Measurements from ENCODE around the gene SMYD2.
A peak's percentile ranks its signal among the peaks of the same experiment; 100 is the strongest.

Gene SMYD2

GRCh38 chr1:214332946-214333798 is 52.2 kb downstream of the SMYD2 start:
- TF ChIP-seq CTCF (conservative IDR thresholded peaks at IDR 0.05; ENCODE audit: control insufficient read depth, insufficient read depth, low read depth, low read length), result peak; percentile 96
- H3K4me3 ChIP-seq (ENCODE audit: control insufficient read depth, low read depth, low read length), result no peak overlapping the region
- peak; percentile 60 for DNase-seq (ENCODE audit: low read depth)

GRCh38 chr1:214335567-214335966 is 54.6 kb downstream of the SMYD2 start:
- DNase-seq (ENCODE audit: low read depth), result no peak
- H3K4me3 ChIP-seq (ENCODE audit: control insufficient read depth, low read depth, low read length), result no peak overlapping the region
- TF ChIP-seq CTCF (conservative IDR thresholded peaks at IDR 0.05; ENCODE audit: control insufficient read depth, insufficient read depth, low read depth, low read length), result no peak

- no peak for TF ChIP-seq CTCF (conservative IDR thresholded peaks at IDR 0.05; ENCODE audit: control insufficient read depth, insufficient read depth, low read depth, low read length)
Measured at GRCh38 chr1:214337015-214337414, 56.1 kb downstream of the SMYD2 start.

GRCh38 chr1:214337511-214337910 is 56.6 kb downstream of the SMYD2 start:
- peak; percentile 56 for DNase-seq (ENCODE audit: low read depth)
- no peak overlapping the region for H3K4me3 ChIP-seq (ENCODE audit: control insufficient read depth, low read depth, low read length)

More at GRCh38 chr1:214337015-214337414, 56.1 kb downstream of the SMYD2 start:
- H3K4me3 ChIP-seq (ENCODE audit: control insufficient read depth, low read depth, low read length), result no peak overlapping the region
- no peak for DNase-seq (ENCODE audit: low read depth)

GRCh38 chr1:214338212-214338611 is 57.3 kb downstream of the SMYD2 start:
- TF ChIP-seq CTCF (conservative IDR thresholded peaks at IDR 0.05; ENCODE audit: control insufficient read depth, insufficient read depth, low read depth, low read length), result no peak
- no peak overlapping the region for H3K4me3 ChIP-seq (ENCODE audit: control insufficient read depth, low read depth, low read length)
- no peak for DNase-seq (ENCODE audit: low read depth)

More at GRCh38 chr1:214337511-214337910, 56.6 kb downstream of the SMYD2 start:
- TF ChIP-seq CTCF (conservative IDR thresholded peaks at IDR 0.05; ENCODE audit: control insufficient read depth, insufficient read depth, low read depth, low read length), result no peak

GRCh38 chr1:214341459-214341858 is 60.5 kb downstream of the SMYD2 start:
- TF ChIP-seq CTCF (conservative IDR thresholded peaks at IDR 0.05; ENCODE audit: control insufficient read depth, insufficient read depth, low read depth, low read length), result no peak
- no peak overlapping the region for H3K4me3 ChIP-seq (ENCODE audit: control insufficient read depth, low read depth, low read length)
- no peak for DNase-seq (ENCODE audit: low read depth)
